H1 (cell line): ENCODE results near the gene TNFAIP8L3. TPM values are rescaled to one million over a fixed set of nuclear protein-coding genes. Genes with fewer than 3 reads are reported as not detected.
A peak's percentile ranks its signal among the peaks of the same experiment; 100 is the strongest.

Experiments
- CTCF ChIA-PET: fragments of 300-600 bp; sonication (Branson Sonifier 250); formaldehyde crosslinking; loops from one replicate; lab custom pipeline; 2021; ENCODE audit not compliant: partially characterized antibody; lab: Charles Lee
- POLR2A ChIA-PET: fragments of 300-600 bp; sonication (Branson Sonifier 250); formaldehyde crosslinking; loops from one replicate; lab custom pipeline; 2021; ENCODE audit warnings: inconsistent platforms; ENCODE audit not compliant: partially characterized antibody; lab: Charles Lee
- DNase-seq, 2 experiments: peaks; one replicate each; pipeline versions ENCODE4 v3.0.0 to v3.0.0-alpha.2; 2010 to 2022; ENCODE audit warnings: low spot score in 2 of 2, low read depth in 1 of 2, mixed read lengths in 1 of 2
- FAIRE-seq: peaks from 2 replicates; lab custom pipeline; 2011; peaks lifted over from hg19 to GRCh38; lab: Jason Lieb, UNC
- H2AFZ ChIP-seq: 2 replicates; pipeline ENCODE4 v1.8.1; 2012; ENCODE audit warnings: low read length, inconsistent platforms
- H2AK5ac ChIP-seq: 2 replicates; pipeline ENCODE4 v1.6.1; 2013; ENCODE audit warnings: low read depth, low read length
- H2BK120ac ChIP-seq: replicated peaks from 2 replicates; pipeline ENCODE3; 2013; ENCODE audit warnings: low read depth, low read length, inconsistent platforms
- H2BK12ac ChIP-seq: 2 replicates; pipeline ENCODE4 v1.6.1; 2013; ENCODE audit warnings: low read depth, low read length
- H2BK15ac ChIP-seq: 2 replicates; pipeline ENCODE4 v1.6.1; 2013; ENCODE audit warnings: low read length
- H2BK20ac ChIP-seq: 2 replicates; pipeline ENCODE4 v1.6.1; 2013; ENCODE audit warnings: low read length
- H2BK5ac ChIP-seq: 2 replicates; pipeline ENCODE4 v1.6.1; 2013; ENCODE audit warnings: low read depth, low read length
- H3K14ac ChIP-seq: 2 replicates; pipeline ENCODE4 v1.6.1; 2013; ENCODE audit warnings: inconsistent platforms; ENCODE audit not compliant: insufficient read length
- H3K18ac ChIP-seq: 2 replicates; pipeline ENCODE4 v1.6.1; 2013; ENCODE audit warnings: low read length; ENCODE audit errors: extremely low read depth
- H3K23ac ChIP-seq: 2 replicates; pipeline ENCODE4 v1.6.1; 2013; ENCODE audit warnings: inconsistent platforms; ENCODE audit not compliant: insufficient read length
- H3K23me2 ChIP-seq: 2 replicates; pipeline ENCODE4 v1.6.1; 2013; ENCODE audit warnings: low read depth, low read length
- H3K27ac ChIP-seq: 2 replicates; pipeline ENCODE4 v1.6.1; 2011; ENCODE audit warnings: low read depth, low read length, inconsistent platforms
- H3K27me3 ChIP-seq, 4 experiments: replicated peaks in 1 of 4; 1 replicate in 1 of 4; 2 replicates in 3 of 4; pipeline versions ENCODE4 v1.6.1 to v1.8.1; 2011 to 2013; ENCODE audit warnings: low read length in 3 of 4, mild to moderate bottlenecking in 3 of 4, inconsistent platforms in 2 of 4, mixed read lengths in 2 of 4, moderate library complexity in 1 of 4; ENCODE audit not compliant: control insufficient read depth in 3 of 4, insufficient read depth in 3 of 4; ENCODE audit errors: extremely low read depth in 1 of 4
- H3K36me3 ChIP-seq, 4 experiments: 2 replicates each; pipeline versions ENCODE4 v1.6.1 to v1.8.1; 2011 to 2013; ENCODE audit warnings: mild to moderate bottlenecking in 4 of 4, low read length in 3 of 4, moderate library complexity in 2 of 4, control low read depth in 1 of 4, inconsistent platforms in 1 of 4; ENCODE audit not compliant: insufficient read depth in 4 of 4, control insufficient read depth in 2 of 4
- H3K4ac ChIP-seq: replicated peaks from 2 replicates; pipeline ENCODE3; 2013; ENCODE audit warnings: low read length, low read depth, mixed read lengths, inconsistent platforms; ENCODE audit not compliant: insufficient read length
- H3K4me1 ChIP-seq, 4 experiments: replicated peaks in 1 of 4; 1 replicate in 1 of 4; 2 replicates in 3 of 4; pipeline versions ENCODE4 v1.6.1 to v1.8.1; 2011 to 2013; ENCODE audit warnings: low read length in 3 of 4, inconsistent platforms in 2 of 4, mixed read lengths in 1 of 4; ENCODE audit not compliant: insufficient read depth in 4 of 4, control insufficient read depth in 3 of 4
- H3K4me2 ChIP-seq, 2 experiments: 2 replicates each; pipeline versions ENCODE4 v1.6.1 to v1.8.1; 2011 to 2013; ENCODE audit warnings: low read depth in 2 of 2, low read length in 2 of 2, control low read depth in 1 of 2, inconsistent platforms in 1 of 2, mild to moderate bottlenecking in 1 of 2; ENCODE audit not compliant: insufficient read depth in 1 of 2
- H3K4me3 ChIP-seq, 4 experiments: fragments of 200-600, 300-600 bp in 1 of 4; sonication (generic), shearing (Covaris generic), sonication (Bioruptor Twin) in 1 of 4; 2 replicates each; pipeline versions ENCODE4 v1.5.1 to v1.8.1; 2011 to 2016; ENCODE audit warnings: low read length in 4 of 4, low read depth in 3 of 4, control low read depth in 2 of 4, inconsistent platforms in 2 of 4, mild to moderate bottlenecking in 2 of 4, mixed read lengths in 1 of 4, moderate library complexity in 1 of 4; ENCODE audit not compliant: insufficient read depth in 2 of 4; ENCODE audit errors: extremely low read depth in 1 of 4
- H3K56ac ChIP-seq: replicated peaks from 2 replicates; pipeline ENCODE3; 2013; ENCODE audit warnings: low read depth, mild to moderate bottlenecking, mixed read lengths, low read length, inconsistent platforms; ENCODE audit not compliant: insufficient read length
- H3K79me1 ChIP-seq: 2 replicates; pipeline ENCODE4 v1.6.1; 2013; ENCODE audit warnings: low read depth, low read length, control low read depth
- H3K79me2 ChIP-seq, 2 experiments: 2 replicates each; pipeline versions ENCODE4 v1.6.1 to v1.8.1; 2012 to 2013; ENCODE audit warnings: low read length in 2 of 2, mild to moderate bottlenecking in 2 of 2, inconsistent platforms in 1 of 2; ENCODE audit not compliant: insufficient read depth in 2 of 2, control insufficient read depth in 1 of 2
- H3K9ac ChIP-seq, 4 experiments: replicated peaks in 1 of 4; 1 replicate in 1 of 4; 2 replicates in 3 of 4; pipeline versions ENCODE4 v1.6.1 to v1.8.1; 2011 to 2013; ENCODE audit warnings: low read depth in 3 of 4, low read length in 3 of 4, control low read depth in 2 of 4, mild to moderate bottlenecking in 2 of 4, moderate library complexity in 2 of 4, inconsistent platforms in 1 of 4; ENCODE audit errors: extremely low read depth in 1 of 4
- H3K9me3 ChIP-seq, 2 experiments: 2 replicates each; pipeline versions ENCODE4 v1.6.1 to v1.8.1; 2012 to 2013; ENCODE audit warnings: mild to moderate bottlenecking in 2 of 2, moderate library complexity in 2 of 2, control low read depth in 1 of 2, inconsistent platforms in 1 of 2, low read depth in 1 of 2, low read length in 1 of 2, mixed read lengths in 1 of 2; ENCODE audit not compliant: insufficient read depth in 2 of 2
- H4K20me1 ChIP-seq, 2 experiments: replicated peaks in 1 of 2; 2 replicates each; pipeline versions ENCODE3 to v1.8.1; 2011 to 2013; ENCODE audit warnings: inconsistent platforms in 2 of 2, low read length in 2 of 2, mild to moderate bottlenecking in 1 of 2; ENCODE audit not compliant: insufficient read depth in 2 of 2, control insufficient read depth in 1 of 2
- H4K5ac ChIP-seq: 2 replicates; pipeline ENCODE4 v1.6.1; 2013; ENCODE audit warnings: low read length, low read depth, mixed read lengths, inconsistent platforms; ENCODE audit not compliant: insufficient read length
- H4K8ac ChIP-seq: 2 replicates; pipeline ENCODE4 v1.8.0; 2013; ENCODE audit warnings: mild to moderate bottlenecking, moderate library complexity, low read length, inconsistent platforms; ENCODE audit not compliant: insufficient read depth; ENCODE audit errors: extremely low read depth
- H4K91ac ChIP-seq: replicated peaks from 2 replicates; pipeline ENCODE3; 2013; ENCODE audit warnings: low read length, mixed read lengths, inconsistent platforms; ENCODE audit not compliant: insufficient read length
- ASH2L ChIP-seq: fragments of 200-600, 300-600 bp; sonication (generic); IDR thresholded peaks from one replicate; pipeline ENCODE4 v1.7.1; 2017; ENCODE audit warnings: low read length
- ATF2 ChIP-seq: IDR thresholded peaks from 2 replicates; pipeline ENCODE4 v1.6.1; 2012; ENCODE audit warnings: low read length, inconsistent platforms
- CHD1 ChIP-seq: IDR thresholded peaks from 2 replicates; pipeline ENCODE4 v1.6.1; 2012; ENCODE audit warnings: low read depth, low read length, improper control_type of control experiment
- KDM4A ChIP-seq: IDR thresholded peaks from one replicate; pipeline ENCODE4 v1.7.1; 2012; ENCODE audit warnings: low read depth, mild to moderate bottlenecking, moderate library complexity, low read length, inconsistent platforms; ENCODE audit not compliant: severe bottlenecking
- RXRA ChIP-seq: IDR thresholded peaks from 2 replicates; pipeline ENCODE4 v1.6.1; 2011; ENCODE audit warnings: low read depth, mild to moderate bottlenecking, low read length, moderate library complexity; ENCODE audit not compliant: insufficient read depth
- SIRT6 ChIP-seq: IDR thresholded peaks from one replicate; pipeline ENCODE4 v1.7.1; 2012; ENCODE audit warnings: low read length, inconsistent platforms
- SP1 ChIP-seq: IDR thresholded peaks from 2 replicates; pipeline ENCODE4 v1.6.1; 2011; ENCODE audit warnings: low read depth, low read length
- SP2 ChIP-seq: IDR thresholded peaks from 2 replicates; pipeline ENCODE4 v1.6.1; 2012; ENCODE audit warnings: mild to moderate bottlenecking, low read length, inconsistent platforms
- USF2 ChIP-seq: IDR thresholded peaks from 2 replicates; pipeline ENCODE4 v1.6.1; 2011; ENCODE audit warnings: low read length, improper control_type of control experiment
- WGBS, 2 experiments: shearing (Covaris generic) in 1 of 2; methylation state at CpG; one replicate each; pipeline versions ENCODE4 v1.1.6 to v1.1.7; 2013 to 2015; ENCODE audit warnings: low lambda C conversion rate in 2 of 2, mixed read lengths in 2 of 2, inconsistent platforms in 1 of 2, low coverage in 1 of 2, missing lambda C conversion rate in 1 of 2; ENCODE audit not compliant: insufficient replicate concordance in 2 of 2, insufficient coverage in 1 of 2, insufficient read length in 1 of 2; ENCODE audit errors: extremely low coverage in 1 of 2, missing lambda C conversion rate in 1 of 2; 5-methylcytosine and 5-hydroxymethylcytosine counted together
- polyA plus RNA-seq, 7 experiments: library from polyadenylated mRNA; depleted of rRNA in 3 of 7; stranded (reverse) in 5 of 7; unstranded in 2 of 7; fragments of >200 nt in 5 of 7; fragments of 200-250 nt in 2 of 7; gene quantifications; 1 replicate in 5 of 7; 2 replicates in 1 of 7; 4 replicates in 1 of 7; pipeline versions ENCODE4 v1.2.1 to v1.2.3, GENCODE V29; 2011 to 2013; ENCODE audit warnings: missing spikeins in 2 of 7, mixed read lengths in 2 of 7
- total RNA-seq: library from RNA; stranded (reverse); fragmentation: NEBNext Ultra II Directional; extraction: Animal tissue kit (Norgen Biotek cat#: 25700); gene quantifications from 2 replicates; pipeline ENCODE4 v1.2.1, GENCODE V29; 2021

TNFAIP8L3 gene
- total and polyA plus RNA-seq, 2 of the 8 experiments (the other 6 are each of a cell fraction or from before 2014, with no cell fraction given): 0.23 to 0.67 TPM

- H3K23ac ChIP-seq: no peak overlapping the region
- H2AK5ac ChIP-seq: peak overlapping the region; percentile 90; the same call in 1 of the 2 replicates
- H2BK120ac ChIP-seq: peak overlapping the region; percentile 83
- ChIA-PET CTCF (interaction anchor here (1.3 to 1.7 kb wide), 2 partner anchors 14 to 62 kb away, joined by 3 to 5 read pairs; no protein-coding TSS in a partner anchor), POLR2A (interaction anchor here (0.7 to 2.2 kb wide), 3 partner anchors 11 to 39 kb away, joined by 3 to 9 read pairs (median 3); no protein-coding TSS in a partner anchor)
- peak overlapping the region in 2 of 4 experiments; percentile 47 to 48; a peak in 4 of 8 replicates for H3K4me3 ChIP-seq
- no peak overlapping the region for H2AFZ ChIP-seq
- H2BK12ac ChIP-seq: peak overlapping the region; percentile 94; the same call in 1 of the 2 replicates
- H3K14ac ChIP-seq: no peak overlapping the region
- no peak overlapping the region for H3K4ac ChIP-seq
- peaks cover 0 to 7% of the 10 kb centered on the region in 2 experiments; a peak in 1 of 4 replicates for H3K79me2 ChIP-seq
- FAIRE-seq: no peak
- 76% methylated on average over 7 of the region's 7 CpGs; no CpG with 5 or more reads in 1 of the 2 experiments for WGBS, 2 experiments
- H3K79me1 ChIP-seq: no peaks in the 10 kb centered on the region; the same call in 1 of the 2 replicates
- no peaks in the 10 kb centered on the region for H3K36me3 ChIP-seq
- peak overlapping the region; percentile 9 to 73 for H3K4me2 ChIP-seq
- H3K9me3 ChIP-seq: peaks cover 0 to 2% of the 10 kb centered on the region in 2 experiments; a peak in 1 of 4 replicates
- H3K4me1 ChIP-seq: peaks cover 0 to 9% (median 4%) of the 10 kb centered on the region in 4 experiments; a peak in 5 of 7 replicates
- no peak overlapping the region for H4K5ac ChIP-seq
- no peak overlapping the region for H3K27ac ChIP-seq
- no peak for DNase-seq
- peak overlapping the region; percentile 60 for H3K18ac ChIP-seq
- no peak overlapping the region for H3K9ac ChIP-seq
- H4K8ac ChIP-seq: peak overlapping the region; percentile 71; the same call in 1 of the 2 replicates
- H4K91ac ChIP-seq: peak overlapping the region; percentile 25
- H4K20me1 ChIP-seq: no peaks in the 10 kb centered on the region
- peak overlapping the region; percentile 92 for H2BK15ac ChIP-seq
- H2BK5ac ChIP-seq: peak overlapping the region; percentile 79
- no peaks in the 10 kb centered on the region for H3K23me2 ChIP-seq
- peak overlapping the region; percentile 29; the same call in 1 of the 2 replicates for H2BK20ac ChIP-seq
- H3K56ac ChIP-seq: no peak overlapping the region
- no peaks in the 10 kb centered on the region for H3K27me3 ChIP-seq
- TF ChIP-seq SIRT6 (no peak), SP2 (no peak), KDM4A (no peak), RXRA (no peak), ASH2L (no peak), ATF2 (no peak), SP1 (no peak), USF2 (no peak), CHD1 (no peak)
Observed at GRCh38 chr15:51038162-51038973, 56.3 kb downstream of the TNFAIP8L3 start.
